ENCODE data around the gene ADORA1. TPM values are rescaled to one million over a fixed set of nuclear protein-coding genes. Genes with fewer than 3 reads are reported as not detected.
A peak's percentile ranks its signal among the peaks of the same experiment; 100 is the strongest.

The ADORA1 gene
- total RNA-seq, 2 donors from 2014 or later, result 19.9 to 27.9 TPM

- DNase-seq (no peak), ATAC-seq (no peak)
- intact Hi-C loops (cut with DNase I), result loop anchor here in 1 of 2 donors (5.0 kb wide), 1 partner anchor 101 kb away; no protein-coding TSS in a partner anchor
Observed at GRCh38 chr1:203116091-203116820, 11.3 kb upstream of the ADORA1 start.

GRCh38 chr1:203117611-203118575 lies 9.6 kb upstream of the ADORA1 start:
- intact Hi-C loops (cut with DNase I), result loop anchor here (2.0 to 5.0 kb wide), 4 partner anchors 53 to 101 kb away; no protein-coding TSS in a partner anchor
- DNase-seq (peak; percentile 82), ATAC-seq (peak; percentile 94 to 96)

- ATAC-seq, result no peak
- no peak for DNase-seq
- intact Hi-C loops (cut with DNase I), result no loop called here
Observed at GRCh38 chr1:203120325-203121153, 7.0 kb upstream of the ADORA1 start.

- intact Hi-C loops (cut with DNase I), result no loop called here
- DNase-seq, result no peak
- no peak for ATAC-seq
Observed at GRCh38 chr1:203121186-203122015, 6.1 kb upstream of the ADORA1 start.

GRCh38 chr1:203122159-203122558 lies 5.4 kb upstream of the ADORA1 start:
- DNase-seq (no peak), ATAC-seq (no peak)
- intact Hi-C loops (cut with DNase I), result no loop called here

GRCh38 chr1:203124011-203124410 lies 3.5 kb upstream of the ADORA1 start:
- ATAC-seq, result no peak
- intact Hi-C loops (cut with DNase I), result no loop called here
- DNase-seq, result no peak

GRCh38 chr1:203124546-203125317 lies 2.8 kb upstream of the ADORA1 start:
- DNase-seq, result no peak
- intact Hi-C loops (cut with DNase I), result loop anchor here in 1 of 2 donors (5.0 kb wide), 1 partner anchor 87 kb away; no protein-coding TSS in a partner anchor
- no peak for ATAC-seq

GRCh38 chr1:203126151-203126865 lies 1.2 kb upstream of the ADORA1 start:
- intact Hi-C loops (cut with DNase I), result loop anchor here in 1 of 2 donors (5.0 kb wide), 1 partner anchor 89 kb away; no protein-coding TSS in a partner anchor
- ATAC-seq (no peak), DNase-seq (no peak)

- ATAC-seq, result peak in 1 of 2 donors; percentile 8
- intact Hi-C loops (cut with DNase I), result loop anchor here in 1 of 2 donors (5.0 kb wide), 1 partner anchor 90 kb away; no protein-coding TSS in a partner anchor
- no peak for DNase-seq
Observed at GRCh38 chr1:203126866-203127665, 460 bp upstream of the ADORA1 start.

- ATAC-seq, result peak in 1 of 2 donors; percentile 25
- intact Hi-C loops (cut with DNase I), result loop anchor here in 1 of 2 donors (5.0 kb wide), 1 partner anchor 91 kb away; no protein-coding TSS in a partner anchor
Observed at GRCh38 chr1:203128431-203128715, 847 bp downstream of the ADORA1 start.

GRCh38 chr1:203128716-203129500 lies 1.4 kb downstream of the ADORA1 start:
- intact Hi-C loops (cut with DNase I), result loop anchor here in 1 of 2 donors (5.0 kb wide), 1 partner anchor 92 kb away; no protein-coding TSS in a partner anchor
- peak in 1 of 2 donors; percentile 5 for ATAC-seq
- no peak for DNase-seq

More at GRCh38 chr1:203128431-203128715, 847 bp downstream of the ADORA1 start:
- DNase-seq, result no peak

- peak; percentile 27 to 64 for ATAC-seq
- intact Hi-C loops (cut with DNase I), result loop anchor here in 1 of 2 donors (5.0 kb wide), 1 partner anchor 92 kb away; no protein-coding TSS in a partner anchor
Observed at GRCh38 chr1:203129501-203130231, 2.1 kb downstream of the ADORA1 start.

GRCh38 chr1:203130358-203130985 lies 2.9 kb downstream of the ADORA1 start:
- intact Hi-C loops (cut with DNase I), result no loop called here
- DNase-seq (no peak), ATAC-seq (no peak)

More at GRCh38 chr1:203129501-203130231, 2.1 kb downstream of the ADORA1 start:
- DNase-seq, result peak; percentile 68
